ENCODE data around the gene SLC7A5. TPM values are rescaled to one million over a fixed set of nuclear protein-coding genes. Genes with fewer than 3 reads are reported as not detected.

The SLC7A5 gene
- polyA plus RNA-seq, 1 donor from 2014 or later: 3.9 TPM

DNA sequence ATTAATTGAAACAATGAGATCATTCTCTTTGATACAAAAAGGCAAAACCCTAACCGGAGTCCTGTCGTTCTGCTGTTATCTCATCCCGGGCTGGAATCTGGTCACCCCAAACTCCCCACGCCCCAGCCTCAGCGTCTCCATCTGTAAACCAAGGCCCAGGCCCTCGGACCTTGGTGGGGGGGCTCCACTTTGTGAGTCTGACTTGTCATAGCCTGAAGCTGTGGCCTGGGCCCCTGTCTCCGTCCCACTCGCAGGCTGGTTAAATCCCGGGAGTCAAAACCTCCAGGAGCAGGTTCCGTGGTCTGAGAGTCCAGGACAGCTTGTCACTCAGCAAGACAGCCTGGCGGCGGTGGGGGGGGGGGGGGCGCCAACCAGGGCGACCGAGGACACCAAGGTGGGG, 50.0 kb downstream of the SLC7A5 start:
- Histone ChIP-seq H3K4me3 (ENCODE audit: low read length) (no peak overlapping the region), H4K20me1 (ENCODE audit: insufficient read depth) (no peaks in the 10 kb centered on the region), H3F3A (ENCODE audit: insufficient read depth, low read length, poor library complexity, severe bottlenecking) (no peaks in the 10 kb centered on the region), H3K27me3 (ENCODE audit: insufficient read depth, low read depth, low read length) (no peaks in the 10 kb centered on the region), H3K27ac (ENCODE audit: low read length) (no peak overlapping the region), H2AFZ (ENCODE audit: low read depth, low read length) (no peak overlapping the region), H3K79me2 (replicated peaks; ENCODE audit: insufficient read depth, low read length) (no peaks in the 10 kb centered on the region), H3K36me3 (ENCODE audit: insufficient read depth, low read length) (no peaks in the 10 kb centered on the region), H3K9ac (ENCODE audit: low read length) (no peak overlapping the region), H3K9me3 (ENCODE audit: low read length) (no peaks in the 10 kb centered on the region), H3K4me2 (ENCODE audit: low read length) (no peak overlapping the region), H3K9me2 (ENCODE audit: insufficient read depth, low read length) (no peaks in the 10 kb centered on the region)
- TF ChIP-seq MXI1 (conservative IDR thresholded peaks at IDR 0.05; ENCODE audit: poor library complexity, severe bottlenecking) (no peak), EZH2 (IDR thresholded peaks at IDR 0.05; ENCODE audit: borderline replicate concordance, insufficient read depth, low read length, poor library complexity, severe bottlenecking) (no peak), SMC3 (conservative IDR thresholded peaks at IDR 0.05; ENCODE audit: poor library complexity) (no peak), TAF1 (IDR thresholded peaks at IDR 0.05; ENCODE audit: low read depth) (no peak), EP300 (conservative IDR thresholded peaks at IDR 0.05; ENCODE audit: poor library complexity, severe bottlenecking) (no peak), REST (IDR thresholded peaks at IDR 0.05; ENCODE audit: borderline replicate concordance) (no peak), RAD21 (conservative IDR thresholded peaks at IDR 0.05) (no peak), POLR2AphosphoS5 (IDR thresholded peaks at IDR 0.05) (no peak)
- TF ChIP-seq, protein P1, sequence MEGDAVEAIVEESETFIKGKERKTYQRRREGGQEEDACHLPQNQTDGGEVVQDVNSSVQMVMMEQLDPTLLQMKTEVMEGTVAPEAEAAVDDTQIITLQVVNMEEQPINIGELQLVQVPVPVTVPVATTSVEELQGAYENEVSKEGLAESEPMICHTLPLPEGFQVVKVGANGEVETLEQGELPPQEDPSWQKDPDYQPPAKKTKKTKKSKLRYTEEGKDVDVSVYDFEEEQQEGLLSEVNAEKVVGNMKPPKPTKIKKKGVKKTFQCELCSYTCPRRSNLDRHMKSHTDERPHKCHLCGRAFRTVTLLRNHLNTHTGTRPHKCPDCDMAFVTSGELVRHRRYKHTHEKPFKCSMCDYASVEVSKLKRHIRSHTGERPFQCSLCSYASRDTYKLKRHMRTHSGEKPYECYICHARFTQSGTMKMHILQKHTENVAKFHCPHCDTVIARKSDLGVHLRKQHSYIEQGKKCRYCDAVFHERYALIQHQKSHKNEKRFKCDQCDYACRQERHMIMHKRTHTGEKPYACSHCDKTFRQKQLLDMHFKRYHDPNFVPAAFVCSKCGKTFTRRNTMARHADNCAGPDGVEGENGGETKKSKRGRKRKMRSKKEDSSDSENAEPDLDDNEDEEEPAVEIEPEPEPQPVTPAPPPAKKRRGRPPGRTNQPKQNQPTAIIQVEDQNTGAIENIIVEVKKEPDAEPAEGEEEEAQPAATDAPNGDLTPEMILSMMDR (IDR thresholded peaks at IDR 0.05; ENCODE audit: poor library complexity, severe bottlenecking): no peak

DNA sequence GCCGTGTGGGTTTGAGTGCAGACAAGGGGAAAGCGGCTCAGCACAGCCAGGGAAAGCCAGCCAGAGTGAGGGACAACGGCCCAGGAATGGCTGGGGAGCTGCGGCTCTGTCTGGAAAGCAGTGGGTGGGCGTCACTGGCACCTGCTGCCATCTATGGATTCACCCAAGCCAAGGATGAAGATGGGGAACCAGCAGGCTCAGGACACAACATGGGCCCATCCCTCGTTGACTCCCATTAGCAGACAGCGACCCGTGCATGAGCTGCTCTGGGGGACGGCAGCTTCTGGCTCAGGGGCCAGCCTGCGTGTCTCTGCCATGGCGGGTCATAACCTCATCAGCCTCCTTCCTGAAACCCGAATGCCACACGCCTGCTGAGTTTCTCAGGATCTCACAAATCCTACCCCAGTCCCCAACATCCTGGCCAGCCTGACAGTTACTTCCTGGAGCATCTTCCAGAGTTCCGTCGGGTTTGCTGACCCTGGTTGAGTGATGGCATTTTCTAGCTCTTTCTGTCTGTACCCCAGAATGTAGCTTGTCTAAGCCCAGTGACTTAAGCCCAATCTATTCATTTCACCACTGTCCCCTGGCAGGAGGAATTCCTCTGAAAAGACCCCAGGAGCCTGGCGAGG, 50.7 kb downstream of the SLC7A5 start:
- no peaks in the 10 kb centered on the region for H3K36me3 ChIP-seq (ENCODE audit: insufficient read depth, low read length)
- no peak overlapping the region for H3K4me2 ChIP-seq (ENCODE audit: low read length)
- no peak overlapping the region for H3K4me3 ChIP-seq (ENCODE audit: low read length)
- no peaks in the 10 kb centered on the region for H4K20me1 ChIP-seq (ENCODE audit: insufficient read depth)
- no peaks in the 10 kb centered on the region for H3K79me2 ChIP-seq (replicated peaks; ENCODE audit: insufficient read depth, low read length)
- TF ChIP-seq EZH2 (IDR thresholded peaks at IDR 0.05; ENCODE audit: borderline replicate concordance, insufficient read depth, low read length, poor library complexity, severe bottlenecking): no peak
- no peak for TF ChIP-seq SMC3 (conservative IDR thresholded peaks at IDR 0.05; ENCODE audit: poor library complexity)
- TF ChIP-seq, protein P1 (IDR thresholded peaks at IDR 0.05; ENCODE audit: poor library complexity, severe bottlenecking): no peak
- TF ChIP-seq REST (IDR thresholded peaks at IDR 0.05; ENCODE audit: borderline replicate concordance): no peak
- TF ChIP-seq MXI1 (conservative IDR thresholded peaks at IDR 0.05; ENCODE audit: poor library complexity, severe bottlenecking): no peak
- no peak for TF ChIP-seq TAF1 (IDR thresholded peaks at IDR 0.05; ENCODE audit: low read depth)
- TF ChIP-seq RAD21 (conservative IDR thresholded peaks at IDR 0.05): no peak
- TF ChIP-seq POLR2AphosphoS5 (IDR thresholded peaks at IDR 0.05): no peak
- no peak for TF ChIP-seq EP300 (conservative IDR thresholded peaks at IDR 0.05; ENCODE audit: poor library complexity, severe bottlenecking)
- no peaks in the 10 kb centered on the region for H3K27me3 ChIP-seq (ENCODE audit: insufficient read depth, low read depth, low read length)
- H3K9me3 ChIP-seq (ENCODE audit: low read length): no peaks in the 10 kb centered on the region
- no peak overlapping the region for H3K27ac ChIP-seq (ENCODE audit: low read length)
- no peak overlapping the region for H3K9ac ChIP-seq (ENCODE audit: low read length)
- no peaks in the 10 kb centered on the region for H3K9me2 ChIP-seq (ENCODE audit: insufficient read depth, low read length)
- no peak overlapping the region for H2AFZ ChIP-seq (ENCODE audit: low read depth, low read length)
- H3F3A ChIP-seq (ENCODE audit: insufficient read depth, low read length, poor library complexity, severe bottlenecking): no peaks in the 10 kb centered on the region

All from neural cell (in vitro differentiated cells).